ENCODE results near the gene SHROOM3.

SHROOM3 gene

DNA sequence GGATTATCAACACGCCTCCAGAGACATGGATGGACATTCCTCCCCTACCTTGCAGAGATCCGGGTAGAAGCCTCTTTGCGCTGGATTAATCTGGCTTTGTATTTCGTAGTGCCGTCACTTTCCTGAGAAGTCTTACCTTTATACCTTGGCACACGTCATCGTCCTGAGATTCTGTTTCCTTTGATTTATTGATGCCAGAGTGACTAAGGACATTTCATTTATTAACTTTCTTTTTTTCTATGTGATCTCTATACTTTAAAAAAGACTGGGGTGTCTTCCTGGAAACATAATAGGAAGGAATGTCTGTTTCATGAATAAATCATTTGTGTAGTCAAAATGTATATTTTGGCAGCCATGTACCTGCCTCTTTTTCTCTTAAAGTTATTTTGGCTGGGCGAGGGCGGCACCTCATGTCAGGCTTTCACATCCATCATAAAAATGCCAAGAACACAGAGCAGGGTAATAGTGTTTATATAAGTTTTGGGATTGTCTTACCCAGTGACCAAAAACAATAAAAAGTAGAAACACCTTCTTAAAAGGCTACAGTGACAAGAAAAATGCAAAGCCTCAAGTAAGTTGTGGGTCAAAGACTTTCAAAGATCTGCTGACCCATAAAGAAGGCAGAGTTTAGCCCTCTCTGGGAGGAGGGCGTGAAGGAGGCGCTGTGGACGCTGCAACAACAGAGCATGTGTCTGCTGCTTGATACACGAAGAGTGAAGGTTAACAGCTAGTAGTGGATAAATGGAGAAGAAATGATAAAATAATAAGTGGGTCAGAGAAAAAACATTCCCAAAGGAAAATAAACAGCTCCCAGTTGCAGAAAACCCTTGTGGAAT lies 124.4 kb downstream of the SHROOM3 start:
- peaks cover 40% of the 10 kb centered on the region for H3K4me1 ChIP-seq (ENCODE audit: control insufficient read depth, insufficient read depth, low read length)
- no peak overlapping the region for H3K4me3 ChIP-seq (ENCODE audit: low read depth, low read length)
- H3K9ac ChIP-seq (ENCODE audit: low read depth, low read length) = no peak overlapping the region
- no peaks in the 10 kb centered on the region for H3K36me3 ChIP-seq (ENCODE audit: control insufficient read depth, insufficient read depth, low read length)
- H3K27me3 ChIP-seq (ENCODE audit: control insufficient read depth, insufficient read depth, low read length) = no peaks in the 10 kb centered on the region
- H3K9me3 ChIP-seq (ENCODE audit: control insufficient read depth, insufficient read depth, low read length) = no peaks in the 10 kb centered on the region
- H3K27ac ChIP-seq (ENCODE audit: low read depth, low read length) = peak overlapping the region; percentile 73

DNA sequence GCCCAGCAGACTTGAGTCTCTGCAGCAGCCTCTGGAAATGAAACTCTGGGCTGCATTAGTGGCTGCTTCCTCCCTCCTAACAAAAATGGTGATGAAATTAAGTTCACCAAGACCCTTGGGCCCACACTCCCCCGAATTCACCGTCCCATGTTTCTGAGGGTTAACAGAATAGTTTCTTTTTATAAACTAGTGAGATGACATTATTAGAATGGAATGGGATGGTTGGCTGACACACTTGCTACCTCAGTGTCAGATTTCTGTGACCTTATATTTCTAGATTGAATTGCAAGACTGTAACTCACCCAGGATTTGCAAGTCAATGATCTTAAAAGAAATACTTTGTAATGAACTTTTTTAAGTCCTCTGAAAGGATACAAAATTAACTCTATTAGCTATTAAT lies 127.1 kb downstream of the SHROOM3 start:
- no peak overlapping the region for H3K9ac ChIP-seq (ENCODE audit: low read depth, low read length)
- no peaks in the 10 kb centered on the region for H3K36me3 ChIP-seq (ENCODE audit: control insufficient read depth, insufficient read depth, low read length)
- peaks cover 40% of the 10 kb centered on the region for H3K4me1 ChIP-seq (ENCODE audit: control insufficient read depth, insufficient read depth, low read length)
- no peak overlapping the region for H3K27ac ChIP-seq (ENCODE audit: low read depth, low read length)
- no peaks in the 10 kb centered on the region for H3K9me3 ChIP-seq (ENCODE audit: control insufficient read depth, insufficient read depth, low read length)
- H3K4me3 ChIP-seq (ENCODE audit: low read depth, low read length) = no peak overlapping the region
- H3K27me3 ChIP-seq (ENCODE audit: control insufficient read depth, insufficient read depth, low read length) = no peaks in the 10 kb centered on the region

DNA sequence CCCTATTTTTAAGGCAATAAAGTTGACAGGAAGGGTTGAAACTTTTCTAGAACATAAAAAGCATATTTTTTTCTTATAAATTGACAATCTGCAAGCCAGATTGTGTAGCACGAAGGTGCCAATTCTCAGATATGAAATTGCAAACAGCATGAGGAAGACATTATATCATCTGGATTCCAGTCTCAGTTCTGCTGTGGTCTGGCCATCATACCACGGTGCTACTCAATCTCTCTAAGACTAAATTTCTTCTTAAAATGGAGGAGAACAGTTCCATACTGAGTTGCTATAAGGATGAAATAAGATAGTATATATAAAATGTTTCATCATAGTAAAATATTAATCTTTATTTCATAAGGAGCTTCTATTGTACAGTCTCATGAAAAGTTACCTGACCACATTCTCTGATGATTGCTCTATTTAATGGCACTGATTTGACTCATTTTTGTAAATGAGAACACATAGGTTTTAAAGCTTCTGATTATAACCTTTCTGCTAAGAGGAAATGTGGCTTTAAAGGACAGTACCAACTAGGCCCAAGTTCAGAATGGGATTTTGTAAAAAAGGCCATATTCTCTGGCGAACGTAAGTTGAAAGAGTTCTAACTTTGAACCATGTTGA lies 127.9 kb downstream of the SHROOM3 start:
- H3K27me3 ChIP-seq (ENCODE audit: control insufficient read depth, insufficient read depth, low read length) = no peaks in the 10 kb centered on the region
- peaks cover 40% of the 10 kb centered on the region for H3K4me1 ChIP-seq (ENCODE audit: control insufficient read depth, insufficient read depth, low read length)
- H3K9me3 ChIP-seq (ENCODE audit: control insufficient read depth, insufficient read depth, low read length) = no peaks in the 10 kb centered on the region
- H3K27ac ChIP-seq (ENCODE audit: low read depth, low read length) = no peak overlapping the region
- H3K4me3 ChIP-seq (ENCODE audit: low read depth, low read length) = no peak overlapping the region
- H3K9ac ChIP-seq (ENCODE audit: low read depth, low read length) = no peak overlapping the region
- H3K36me3 ChIP-seq (ENCODE audit: control insufficient read depth, insufficient read depth, low read length) = no peaks in the 10 kb centered on the region

DNA sequence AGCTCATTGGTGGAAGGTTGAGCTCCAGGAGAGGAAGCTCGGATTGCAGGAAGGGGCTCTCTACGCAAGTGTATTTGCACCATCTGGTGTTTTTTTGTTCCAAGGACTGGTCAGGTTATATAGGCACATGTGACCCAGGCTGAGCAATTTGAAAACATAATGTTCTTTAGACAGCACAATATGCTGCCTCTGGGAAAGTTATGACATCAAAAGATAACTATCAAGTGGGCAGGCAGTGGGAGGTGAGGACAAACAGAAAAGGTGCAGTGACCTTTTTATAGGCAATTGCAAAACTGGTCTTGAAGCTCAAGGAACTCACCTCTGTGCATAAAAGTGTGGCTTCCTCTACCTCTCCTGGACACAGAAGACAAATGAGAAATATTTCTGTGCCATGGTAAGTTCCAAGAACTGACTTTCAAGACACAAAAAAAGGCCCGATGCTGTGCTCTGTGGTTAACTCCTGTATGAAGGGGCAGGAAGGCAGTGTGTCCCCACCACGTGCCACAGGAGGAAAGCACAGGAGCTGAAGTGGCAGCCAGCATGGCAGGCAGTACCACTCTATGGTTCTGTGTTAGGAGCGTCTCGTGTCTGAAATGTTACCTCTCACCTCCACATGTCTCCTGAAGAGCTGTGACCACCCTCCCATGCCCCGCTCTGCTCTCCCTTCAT lies 128.6 kb downstream of the SHROOM3 start:
- Histone ChIP-seq H3K9ac (ENCODE audit: low read depth, low read length) (no peak overlapping the region), H3K4me1 (ENCODE audit: control insufficient read depth, insufficient read depth, low read length) (peaks cover 35% of the 10 kb centered on the region), H3K27me3 (ENCODE audit: control insufficient read depth, insufficient read depth, low read length) (no peaks in the 10 kb centered on the region), H3K36me3 (ENCODE audit: control insufficient read depth, insufficient read depth, low read length) (no peaks in the 10 kb centered on the region), H3K27ac (ENCODE audit: low read depth, low read length) (no peak overlapping the region), H3K4me3 (ENCODE audit: low read depth, low read length) (no peak overlapping the region), H3K9me3 (ENCODE audit: control insufficient read depth, insufficient read depth, low read length) (no peaks in the 10 kb centered on the region)

DNA sequence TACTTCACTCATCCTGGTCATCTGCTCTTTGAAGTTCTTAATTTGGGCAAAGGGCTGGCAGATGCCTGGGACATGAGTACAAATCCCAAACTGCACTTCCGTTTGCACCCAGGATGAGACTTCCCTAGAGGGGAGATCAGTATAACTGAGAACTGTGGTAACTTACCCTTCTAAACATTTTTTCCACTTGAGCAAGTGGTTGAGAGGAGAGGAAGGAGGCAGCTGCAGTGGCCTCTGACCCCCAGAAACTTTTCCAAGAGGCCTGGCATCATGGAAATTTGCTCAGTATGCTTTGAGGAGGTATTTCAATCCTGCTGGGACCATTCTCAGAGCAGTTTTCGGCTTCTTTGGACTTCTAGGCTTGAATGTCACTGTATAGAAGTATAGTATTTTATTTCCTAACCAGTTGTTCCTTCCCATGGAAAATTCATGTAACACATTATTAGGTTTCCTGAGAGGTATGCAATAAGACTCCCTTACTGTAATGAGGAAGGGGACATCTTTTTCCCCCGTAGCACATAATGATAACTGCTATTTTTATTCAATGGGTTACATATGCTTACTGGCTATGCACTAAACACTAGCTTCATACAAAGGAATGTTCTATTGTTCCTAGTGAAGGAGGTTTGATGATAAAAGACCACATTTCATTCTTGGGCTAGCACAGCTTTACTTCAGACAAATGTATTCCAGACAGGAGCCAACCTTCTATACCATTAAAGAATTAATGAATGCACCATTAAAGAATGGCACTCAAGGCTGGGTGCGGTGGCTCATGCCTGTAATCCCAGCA lies 129.3 kb downstream of the SHROOM3 start:
- Histone ChIP-seq H3K27ac (ENCODE audit: low read depth, low read length) (no peak overlapping the region), H3K4me1 (ENCODE audit: control insufficient read depth, insufficient read depth, low read length) (peaks cover 28% of the 10 kb centered on the region), H3K27me3 (ENCODE audit: control insufficient read depth, insufficient read depth, low read length) (no peaks in the 10 kb centered on the region), H3K9ac (ENCODE audit: low read depth, low read length) (no peak overlapping the region), H3K4me3 (ENCODE audit: low read depth, low read length) (no peak overlapping the region), H3K36me3 (ENCODE audit: control insufficient read depth, insufficient read depth, low read length) (no peaks in the 10 kb centered on the region), H3K9me3 (ENCODE audit: control insufficient read depth, insufficient read depth, low read length) (no peaks in the 10 kb centered on the region)

DNA sequence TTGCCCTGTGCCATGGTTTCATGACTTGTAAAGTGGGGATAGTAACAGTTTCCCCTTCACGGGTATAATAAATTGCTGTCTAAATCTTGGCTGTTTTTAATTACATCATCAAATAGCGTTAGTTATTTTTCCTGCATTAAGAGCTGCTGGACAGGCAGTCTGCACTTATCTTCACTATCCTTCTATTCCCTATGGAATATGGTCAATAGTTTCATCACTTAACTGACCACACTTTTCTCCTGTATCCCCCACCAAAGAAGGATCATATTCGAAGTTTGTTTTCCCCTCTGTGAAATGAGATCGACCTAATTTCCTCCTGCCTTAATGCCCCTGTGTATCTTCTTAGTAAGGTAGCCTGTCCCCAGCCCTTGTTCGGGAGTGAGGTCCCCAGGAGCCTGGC lies 133.2 kb downstream of the SHROOM3 start:
- H3K4me1 ChIP-seq (ENCODE audit: control insufficient read depth, insufficient read depth, low read length) = peaks cover 20% of the 10 kb centered on the region
- H3K27ac ChIP-seq (ENCODE audit: low read depth, low read length) = no peak overlapping the region
- H3K9ac ChIP-seq (ENCODE audit: low read depth, low read length) = no peak overlapping the region

DNA sequence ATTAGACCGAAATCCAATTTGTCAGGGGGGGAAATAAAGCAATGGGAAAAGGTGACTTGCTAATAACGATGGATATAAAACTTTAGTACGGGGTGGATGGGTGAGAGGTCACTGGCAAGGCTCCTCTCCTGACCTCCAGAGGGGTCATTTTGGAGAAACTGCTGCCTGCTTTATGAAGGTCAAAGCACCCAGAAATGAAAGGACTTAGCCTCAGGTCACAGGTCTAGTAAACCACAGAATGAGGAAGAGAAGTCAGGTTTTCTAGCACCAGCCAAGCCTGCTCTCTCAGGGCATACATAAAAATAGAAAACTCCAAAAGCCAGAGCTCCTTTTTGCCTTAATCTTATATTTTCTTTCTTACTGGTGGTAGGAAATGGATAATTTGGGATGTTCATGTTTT lies 134.2 kb downstream of the SHROOM3 start:
- H3K4me3 ChIP-seq (ENCODE audit: low read depth, low read length) = no peak overlapping the region
- no peaks in the 10 kb centered on the region for H3K27me3 ChIP-seq (ENCODE audit: control insufficient read depth, insufficient read depth, low read length)
- no peak overlapping the region for H3K27ac ChIP-seq (ENCODE audit: low read depth, low read length)
- no peak overlapping the region for H3K9ac ChIP-seq (ENCODE audit: low read depth, low read length)
- H3K4me1 ChIP-seq (ENCODE audit: control insufficient read depth, insufficient read depth, low read length) = peaks cover 17% of the 10 kb centered on the region
- no peaks in the 10 kb centered on the region for H3K36me3 ChIP-seq (ENCODE audit: control insufficient read depth, insufficient read depth, low read length)
- no peaks in the 10 kb centered on the region for H3K9me3 ChIP-seq (ENCODE audit: control insufficient read depth, insufficient read depth, low read length)

More for the DNA sequence above, 133.2 kb downstream of the SHROOM3 start:
- Histone ChIP-seq H3K36me3 (ENCODE audit: control insufficient read depth, insufficient read depth, low read length) (no peaks in the 10 kb centered on the region), H3K9me3 (ENCODE audit: control insufficient read depth, insufficient read depth, low read length) (no peaks in the 10 kb centered on the region), H3K4me3 (ENCODE audit: low read depth, low read length) (no peak overlapping the region), H3K27me3 (ENCODE audit: control insufficient read depth, insufficient read depth, low read length) (no peaks in the 10 kb centered on the region)

DNA sequence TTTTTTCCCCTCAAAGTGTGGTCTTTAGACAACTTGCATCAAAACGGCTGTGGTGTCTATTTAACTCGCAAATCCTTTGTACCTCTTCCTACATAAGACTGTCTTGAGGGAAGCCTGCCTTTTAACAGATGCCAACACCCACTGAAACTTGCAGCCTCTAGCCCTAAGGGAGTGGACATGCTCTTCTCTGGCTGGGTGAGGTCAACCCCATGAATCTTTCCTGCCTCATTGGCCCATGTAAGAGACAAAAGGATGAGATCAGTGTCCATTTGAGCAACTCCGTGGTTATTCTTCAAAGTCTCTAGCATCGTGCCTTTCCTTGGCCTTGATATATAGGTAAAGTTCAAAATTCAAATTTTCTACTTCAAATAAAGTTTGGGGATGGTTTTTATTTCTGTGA lies 134.7 kb downstream of the SHROOM3 start:
- no peak overlapping the region for H3K27ac ChIP-seq (ENCODE audit: low read depth, low read length)
- H3K9me3 ChIP-seq (ENCODE audit: control insufficient read depth, insufficient read depth, low read length) = no peaks in the 10 kb centered on the region
- no peaks in the 10 kb centered on the region for H3K27me3 ChIP-seq (ENCODE audit: control insufficient read depth, insufficient read depth, low read length)
- H3K9ac ChIP-seq (ENCODE audit: low read depth, low read length) = no peak overlapping the region
- no peaks in the 10 kb centered on the region for H3K36me3 ChIP-seq (ENCODE audit: control insufficient read depth, insufficient read depth, low read length)
- H3K4me1 ChIP-seq (ENCODE audit: control insufficient read depth, insufficient read depth, low read length) = peaks cover 17% of the 10 kb centered on the region
- H3K4me3 ChIP-seq (ENCODE audit: low read depth, low read length) = no peak overlapping the region

DNA sequence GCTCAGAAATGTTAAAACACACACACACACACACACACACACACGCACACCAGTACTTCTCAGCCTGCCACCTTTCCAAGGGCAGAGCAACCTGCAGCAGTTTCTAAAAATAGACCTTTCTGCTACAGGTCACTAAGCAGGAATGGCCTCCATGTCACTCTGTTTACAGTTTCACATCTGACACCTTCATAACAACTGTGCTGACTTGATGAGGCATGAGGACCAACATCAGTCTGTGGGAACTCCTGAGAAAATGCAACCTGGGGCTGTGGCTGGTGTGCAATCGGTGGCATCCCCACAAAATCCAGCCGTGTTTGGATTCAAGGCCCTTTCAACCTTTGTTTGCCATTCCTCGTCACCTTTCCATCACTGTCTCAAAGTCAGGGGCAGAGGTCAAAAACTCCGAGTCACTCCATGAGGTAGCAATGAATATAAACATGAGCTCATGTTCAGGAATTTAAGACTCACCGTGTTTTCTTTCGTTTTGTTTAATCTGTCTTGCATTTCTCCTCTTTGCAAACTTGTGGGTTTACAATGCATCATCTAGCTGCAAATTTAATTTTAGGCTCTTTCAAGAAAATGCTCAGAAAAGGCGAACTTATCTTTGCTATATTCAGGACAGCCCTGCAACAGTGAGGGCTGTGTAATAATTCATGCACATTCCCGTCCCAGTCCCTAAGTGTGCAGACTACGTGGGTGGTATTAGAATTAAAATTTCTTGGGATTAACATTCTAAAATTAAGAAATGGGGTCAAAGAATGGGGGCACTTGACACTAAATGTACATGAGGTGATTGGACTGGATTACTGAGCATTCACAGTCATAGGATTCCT lies 135.3 kb downstream of the SHROOM3 start:
- H3K4me1 ChIP-seq (ENCODE audit: control insufficient read depth, insufficient read depth, low read length) = peaks cover 17% of the 10 kb centered on the region
- H3K27ac ChIP-seq (ENCODE audit: low read depth, low read length) = peak overlapping the region; percentile 29
- no peaks in the 10 kb centered on the region for H3K9me3 ChIP-seq (ENCODE audit: control insufficient read depth, insufficient read depth, low read length)
- no peak overlapping the region for H3K4me3 ChIP-seq (ENCODE audit: low read depth, low read length)
- no peaks in the 10 kb centered on the region for H3K27me3 ChIP-seq (ENCODE audit: control insufficient read depth, insufficient read depth, low read length)
- no peaks in the 10 kb centered on the region for H3K36me3 ChIP-seq (ENCODE audit: control insufficient read depth, insufficient read depth, low read length)
- H3K9ac ChIP-seq (ENCODE audit: low read depth, low read length) = no peak overlapping the region

DNA sequence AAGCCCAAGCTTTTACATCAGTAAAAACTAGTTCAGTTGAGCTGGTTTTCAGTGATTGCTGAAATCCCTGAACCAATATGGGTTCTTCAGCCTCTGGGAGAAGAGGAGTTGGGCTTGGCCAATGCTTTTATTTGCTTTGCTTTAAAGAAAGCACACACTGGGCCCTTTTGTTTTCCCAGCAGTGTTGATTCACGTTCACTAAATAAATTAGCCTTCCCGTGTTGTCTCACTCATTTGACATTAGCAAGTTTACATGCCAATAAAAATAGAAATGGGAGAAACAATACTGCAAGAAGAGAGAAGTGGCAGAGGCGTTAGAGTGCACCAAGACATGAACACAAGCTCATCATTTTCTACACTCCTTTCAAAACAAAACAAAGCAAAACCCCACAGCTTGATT lies 136.2 kb downstream of the SHROOM3 start:
- Histone ChIP-seq H3K27me3 (ENCODE audit: control insufficient read depth, insufficient read depth, low read length) (no peaks in the 10 kb centered on the region), H3K27ac (ENCODE audit: low read depth, low read length) (peak overlapping the region; percentile 40), H3K4me1 (ENCODE audit: control insufficient read depth, insufficient read depth, low read length) (peaks cover 17% of the 10 kb centered on the region), H3K36me3 (ENCODE audit: control insufficient read depth, insufficient read depth, low read length) (no peaks in the 10 kb centered on the region), H3K4me3 (ENCODE audit: low read depth, low read length) (no peak overlapping the region), H3K9me3 (ENCODE audit: control insufficient read depth, insufficient read depth, low read length) (no peaks in the 10 kb centered on the region), H3K9ac (ENCODE audit: low read depth, low read length) (no peak overlapping the region)

All from HUES48 (cell line).